GM10248 (cell line): Measurements from ENCODE around the gene PRKACG.

Experiments
- CTCF ChIA-PET: fragments of 300-600 bp; sonication (Branson Sonifier 250); formaldehyde crosslinking; extraction: SDS; loops from one replicate; lab custom pipeline; 2021; ENCODE audit warnings: antibody characterized with exemption; lab: Yijun Ruan, JAX
- POLR2A ChIA-PET: fragments of 350-650 bp; sonication (Branson Sonifier 250); formaldehyde crosslinking; extraction: SDS; loops from one replicate; lab custom pipeline; 2020; ENCODE audit warnings: antibody characterized with exemption; lab: Yijun Ruan, JAX
- DNase-seq: peaks from one replicate; pipeline ENCODE4 v3.0.0; 2012; ENCODE audit errors: extremely low spot score
- TF ChIP-seq, protein P1 (sequence below): IDR thresholded peaks from 2 replicates; pipeline ENCODE4 v1.5.1; 2012; ENCODE audit warnings: mild to moderate bottlenecking, low read depth; ENCODE audit errors: extremely low read depth, missing control alignments, control extremely low read depth

PRKACG gene

DNA sequence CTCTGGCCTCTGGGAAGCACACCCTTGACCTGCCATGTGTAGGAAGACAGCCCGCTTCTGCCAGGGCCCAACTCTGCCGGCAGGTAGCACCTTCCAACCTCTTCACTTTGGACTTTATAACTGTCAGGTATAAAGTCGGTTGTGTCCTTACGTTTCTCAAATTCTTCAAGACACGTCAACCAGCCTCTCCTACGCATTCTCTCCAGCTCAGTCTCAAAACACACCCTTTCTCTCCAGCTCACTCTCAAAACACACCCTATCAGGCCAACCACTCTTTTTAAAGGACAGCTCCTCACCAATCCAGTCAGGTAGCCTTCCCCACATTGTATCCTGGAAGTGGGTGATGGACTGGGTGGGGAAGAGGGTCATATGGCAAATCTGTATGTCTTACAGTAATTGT, 35.2 kb upstream of the PRKACG start:
- TF ChIP-seq, protein P1, sequence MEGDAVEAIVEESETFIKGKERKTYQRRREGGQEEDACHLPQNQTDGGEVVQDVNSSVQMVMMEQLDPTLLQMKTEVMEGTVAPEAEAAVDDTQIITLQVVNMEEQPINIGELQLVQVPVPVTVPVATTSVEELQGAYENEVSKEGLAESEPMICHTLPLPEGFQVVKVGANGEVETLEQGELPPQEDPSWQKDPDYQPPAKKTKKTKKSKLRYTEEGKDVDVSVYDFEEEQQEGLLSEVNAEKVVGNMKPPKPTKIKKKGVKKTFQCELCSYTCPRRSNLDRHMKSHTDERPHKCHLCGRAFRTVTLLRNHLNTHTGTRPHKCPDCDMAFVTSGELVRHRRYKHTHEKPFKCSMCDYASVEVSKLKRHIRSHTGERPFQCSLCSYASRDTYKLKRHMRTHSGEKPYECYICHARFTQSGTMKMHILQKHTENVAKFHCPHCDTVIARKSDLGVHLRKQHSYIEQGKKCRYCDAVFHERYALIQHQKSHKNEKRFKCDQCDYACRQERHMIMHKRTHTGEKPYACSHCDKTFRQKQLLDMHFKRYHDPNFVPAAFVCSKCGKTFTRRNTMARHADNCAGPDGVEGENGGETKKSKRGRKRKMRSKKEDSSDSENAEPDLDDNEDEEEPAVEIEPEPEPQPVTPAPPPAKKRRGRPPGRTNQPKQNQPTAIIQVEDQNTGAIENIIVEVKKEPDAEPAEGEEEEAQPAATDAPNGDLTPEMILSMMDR = no peak
- DNase-seq = no peak
- POLR2A ChIA-PET = no interaction called here
- CTCF ChIA-PET = interaction anchor here (1.4 to 2.8 kb wide), 3 partner anchors 14 to 144 kb away, joined by 4 to 15 read pairs (median 4); partner anchors contain the start of gene FXN

DNA sequence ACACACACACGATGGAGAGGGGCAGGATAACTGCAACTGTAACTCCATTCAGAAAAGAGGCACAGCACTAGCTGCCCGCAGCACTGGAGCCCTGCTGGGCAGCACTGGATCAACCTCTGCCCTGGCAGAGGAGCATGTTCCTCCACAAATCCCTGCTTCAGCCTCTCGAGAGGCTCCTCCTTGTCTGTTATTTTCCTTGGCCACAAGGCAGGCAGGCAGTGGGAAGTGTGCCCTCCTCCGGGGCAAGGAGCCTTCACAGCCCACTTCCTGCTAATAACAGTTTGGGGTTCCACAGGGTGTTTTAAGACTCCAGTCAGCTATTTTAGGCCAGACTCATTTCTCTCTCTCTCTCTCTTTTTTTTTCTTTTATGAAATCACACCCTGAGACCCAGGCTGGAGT, 33.5 kb upstream of the PRKACG start:
- TF ChIP-seq, protein P1 = no peak
- ChIA-PET CTCF (interaction anchor here (0.8 to 2.8 kb wide), 5 partner anchors 12 to 480 kb away, joined by 3 to 15 read pairs (median 4); partner anchors contain the start of gene FXN), POLR2A (no interaction called here)
- DNase-seq = no peak

DNA sequence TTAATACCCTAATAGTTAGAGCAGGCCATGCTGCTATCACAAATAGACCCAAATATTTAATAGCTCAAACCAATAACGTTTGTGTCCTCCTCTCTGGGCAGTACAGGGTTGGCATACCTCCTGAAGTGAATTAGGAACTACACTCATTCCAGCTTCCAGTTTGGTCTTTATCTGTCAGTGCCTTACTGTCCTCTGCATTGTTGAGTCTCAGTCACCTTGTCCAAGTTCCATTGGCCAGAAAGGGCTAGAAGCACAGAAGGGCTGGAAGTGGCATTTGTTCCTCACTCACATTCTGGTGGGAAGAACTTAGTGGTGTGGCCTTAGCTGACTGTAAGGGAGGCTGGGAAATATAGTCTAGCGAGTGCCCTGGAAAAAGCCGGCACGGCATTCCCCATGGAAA, 32.8 kb upstream of the PRKACG start:
- ChIA-PET CTCF (interaction anchor here (0.7 to 2.7 kb wide), 4 partner anchors 9 to 146 kb away, joined by 4 to 11 read pairs (median 6); partner anchors contain the start of gene FXN), POLR2A (no interaction called here)
- TF ChIP-seq, protein P1 = no peak
- DNase-seq = no peak

DNA sequence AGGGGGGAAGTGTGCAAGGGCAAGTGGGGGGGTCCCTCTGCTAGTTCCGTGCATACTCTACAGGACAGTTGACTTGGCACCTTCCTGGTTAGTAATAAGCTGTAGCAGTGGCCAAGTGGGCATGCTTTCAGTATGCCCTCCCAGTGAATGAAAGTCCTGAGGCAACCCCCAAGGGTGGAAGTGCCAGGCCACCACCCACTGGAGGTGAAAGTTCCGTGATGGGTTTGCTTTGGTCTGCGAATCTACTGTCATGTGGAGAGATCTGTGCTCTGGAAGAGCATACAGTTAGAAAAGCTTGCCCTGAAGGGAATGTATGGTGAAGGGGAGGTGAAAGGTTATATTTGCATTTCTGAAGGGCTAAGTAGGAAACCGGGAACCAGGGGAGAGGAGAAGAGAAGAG, 31.9 kb upstream of the PRKACG start:
- DNase-seq = no peak
- CTCF ChIA-PET = interaction anchor here (1.2 to 2.7 kb wide), 3 partner anchors 9 to 147 kb away, joined by 3 to 11 read pairs (median 8); partner anchors contain the start of gene FXN
- TF ChIP-seq, protein P1 = no peak
- POLR2A ChIA-PET = no interaction called here

DNA sequence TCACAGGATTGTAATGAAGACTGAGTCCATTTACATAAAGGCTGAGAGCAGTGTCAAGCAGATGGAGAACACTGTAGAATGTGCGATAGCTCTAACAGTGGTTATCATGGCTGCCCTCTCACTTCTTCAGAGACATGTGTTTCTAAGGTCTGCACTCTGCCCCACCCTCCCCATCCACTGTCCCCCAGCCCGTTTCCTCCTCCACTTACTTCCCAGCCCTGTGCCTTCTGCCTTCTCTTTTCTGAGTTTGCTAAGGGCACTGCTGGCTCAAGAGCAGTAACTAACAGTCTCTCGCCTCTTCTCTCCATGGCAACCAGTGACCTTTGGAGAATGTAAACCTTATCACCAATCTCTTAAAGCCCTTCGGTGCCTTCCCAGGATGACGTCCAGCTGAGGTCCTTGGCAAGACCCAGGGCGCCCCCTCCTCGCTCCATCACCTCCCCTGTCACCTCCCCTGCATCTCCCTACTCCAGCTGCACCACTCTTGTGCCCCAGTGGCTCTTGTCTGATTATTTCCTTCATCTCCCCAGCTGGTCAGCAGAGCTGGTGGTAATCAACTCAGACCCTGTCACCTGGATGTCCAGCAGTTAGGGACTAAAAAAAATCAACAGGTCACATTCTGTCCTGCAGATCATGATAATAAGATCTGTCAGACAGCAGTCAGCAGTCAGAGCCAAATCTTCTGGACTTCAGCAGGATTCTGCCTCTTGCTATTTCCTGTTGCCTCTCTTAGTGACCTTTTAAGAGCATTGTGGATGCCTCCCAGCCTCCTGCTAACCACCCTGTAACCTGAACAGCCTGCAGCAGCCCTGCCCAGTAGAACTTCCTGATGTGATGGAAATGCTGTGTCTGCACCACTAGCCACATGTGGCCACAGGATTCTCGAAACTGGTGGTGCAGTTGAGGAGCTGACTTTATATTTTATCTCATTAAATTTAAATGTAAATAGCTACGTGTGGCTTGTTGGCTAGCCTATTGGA, 30.6 kb upstream of the PRKACG start:
- POLR2A ChIA-PET = no interaction called here
- CTCF ChIA-PET = interaction anchor here (0.9 to 3.5 kb wide), 5 partner anchors 7 to 10 kb away, joined by 3 to 19 read pairs (median 3); partner anchors contain the start of gene FXN
- TF ChIP-seq, protein P1 = no peak
- no peak for DNase-seq

DNA sequence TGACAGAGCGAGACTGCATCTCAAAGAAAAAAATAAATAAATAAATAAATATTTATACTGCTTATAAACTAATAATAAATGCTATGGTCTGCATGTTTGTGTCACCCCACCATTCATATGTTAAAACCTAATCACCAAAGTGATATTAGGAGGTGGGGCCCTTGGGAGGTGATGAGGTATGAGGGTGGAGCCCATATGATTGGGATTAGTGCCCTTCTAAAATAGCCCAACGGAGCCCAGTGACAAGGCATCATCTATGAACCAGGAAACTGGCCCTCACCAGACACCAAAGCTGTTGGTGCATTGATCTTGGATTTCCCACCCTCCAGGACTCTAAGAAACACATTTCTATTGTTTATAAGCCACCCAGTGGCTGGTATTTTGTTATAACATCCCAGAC, 26.7 kb upstream of the PRKACG start:
- ChIA-PET POLR2A (no interaction called here), CTCF (interaction anchor here (3.5 kb wide), 1 partner anchor 13 kb away, joined by 19 read pairs; no protein-coding TSS in a partner anchor)
- no peak for DNase-seq
- TF ChIP-seq, protein P1 = no peak
